Measurements from ENCODE around the gene AUNIP.

DNA sequence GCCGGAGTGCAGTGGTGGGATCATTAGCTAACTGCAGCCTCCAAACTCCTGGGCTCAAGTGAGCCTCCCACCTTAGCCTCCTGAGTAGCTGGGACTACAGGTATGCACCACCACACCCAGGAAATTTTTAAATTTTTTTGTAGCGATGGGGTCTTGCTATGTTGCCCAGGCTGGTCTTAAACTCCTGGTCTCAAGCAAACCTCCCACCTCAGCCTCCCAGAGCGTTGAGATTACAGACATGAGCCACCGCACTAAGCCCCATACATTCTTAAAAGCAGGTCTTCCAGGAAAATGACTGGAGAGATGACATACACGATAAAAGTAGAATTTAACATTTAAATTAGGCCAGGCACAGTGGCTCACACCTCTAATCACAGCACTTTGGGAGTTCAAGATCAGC, 26.1 kb downstream of the AUNIP start:
- no peak for TF ChIP-seq GATA3 (IDR thresholded peaks at IDR 0.05; ENCODE audit: low read depth, low read length)
- no peak for TF ChIP-seq GATA2 (IDR thresholded peaks at IDR 0.05; ENCODE audit: low read depth, low read length)
